Measurements from ENCODE around the gene RNF40.

The RNF40 gene

GRCh38 chr16:30761427-30761927 is 645 bp upstream of the RNF40 start:
- FAIRE-seq, result no peak
- peak; percentile 19 for DNase-seq (ENCODE audit: low spot score)

GRCh38 chr16:30762991-30763725 is 1.0 kb downstream of the RNF40 start:
- DNase-seq (ENCODE audit: low spot score) (no peak), FAIRE-seq (no peak)

- FAIRE-seq (no peak), DNase-seq (ENCODE audit: low spot score) (no peak)
Observed at GRCh38 chr16:30764086-30764485, 2.0 kb downstream of the RNF40 start.

- DNase-seq (ENCODE audit: low spot score) (no peak), FAIRE-seq (no peak)
Observed at GRCh38 chr16:30764816-30765465, 2.8 kb downstream of the RNF40 start.

- FAIRE-seq, result no peak
- no peak for DNase-seq (ENCODE audit: low spot score)
Observed at GRCh38 chr16:30766206-30766932, 4.2 kb downstream of the RNF40 start.

GRCh38 chr16:30766933-30767284 is 4.8 kb downstream of the RNF40 start:
- FAIRE-seq (no peak), DNase-seq (ENCODE audit: low spot score) (no peak)

- FAIRE-seq, result no peak
- no peak for DNase-seq (ENCODE audit: low spot score)
Observed at GRCh38 chr16:30767767-30768465, 5.8 kb downstream of the RNF40 start.

GRCh38 chr16:30768583-30769181 is 6.6 kb downstream of the RNF40 start:
- DNase-seq (ENCODE audit: low spot score), result no peak
- no peak for FAIRE-seq

- DNase-seq (ENCODE audit: low spot score) (no peak), FAIRE-seq (no peak)
Observed at GRCh38 chr16:30769379-30770089, 7.4 kb downstream of the RNF40 start.

- DNase-seq (ENCODE audit: low spot score), result no peak
- FAIRE-seq, result no peak
Observed at GRCh38 chr16:30771726-30772125, 9.6 kb downstream of the RNF40 start.

GRCh38 chr16:30773826-30774225 is 11.7 kb downstream of the RNF40 start:
- no peak for DNase-seq (ENCODE audit: low spot score)
- FAIRE-seq, result no peak

- DNase-seq (ENCODE audit: low spot score) (peak; percentile 21), FAIRE-seq (no peak)
Observed at GRCh38 chr16:30774367-30775130, 12.4 kb downstream of the RNF40 start.

- no peak for DNase-seq (ENCODE audit: low spot score)
Observed at GRCh38 chr16:30775131-30775391, 12.9 kb downstream of the RNF40 start.

GRCh38 chr16:30775392-30776188 is 13.5 kb downstream of the RNF40 start:
- FAIRE-seq, result no peak

More at GRCh38 chr16:30775131-30775391, 12.9 kb downstream of the RNF40 start:
- no peak for FAIRE-seq

GRCh38 chr16:30777591-30778297 is 15.6 kb downstream of the RNF40 start:
- DNase-seq (ENCODE audit: low spot score) (no peak), FAIRE-seq (no peak)

More at GRCh38 chr16:30775392-30776188, 13.5 kb downstream of the RNF40 start:
- DNase-seq (ENCODE audit: low spot score), result peak; percentile 60

- DNase-seq (ENCODE audit: low spot score) (no peak), FAIRE-seq (no peak)
Observed at GRCh38 chr16:30778549-30779244, 16.6 kb downstream of the RNF40 start.

- FAIRE-seq (no peak), DNase-seq (ENCODE audit: low spot score) (no peak)
Observed at GRCh38 chr16:30779596-30779995, 17.5 kb downstream of the RNF40 start.

GRCh38 chr16:30780021-30780420 is 17.9 kb downstream of the RNF40 start:
- FAIRE-seq (no peak), DNase-seq (ENCODE audit: low spot score) (no peak)
